CD4-positive, alpha-beta memory T cell (primary cell): ENCODE data around the gene SNED1. TPM values are rescaled to one million over a fixed set of nuclear protein-coding genes. Genes with fewer than 3 reads are reported as not detected.
A peak's percentile ranks its signal among the peaks of the same experiment; 100 is the strongest.

Source experiments
- CTCF ChIA-PET: fragments of 350-600 bp; sonication (Branson Sonifier 250); formaldehyde crosslinking; loops from one replicate; lab custom pipeline; 2021; ENCODE audit warnings: inconsistent platforms; ENCODE audit not compliant: partially characterized antibody; lab: Charles Lee
- POLR2A ChIA-PET: fragments of 350-600 bp; sonication (Branson Sonifier 250); formaldehyde crosslinking; loops from one replicate; lab custom pipeline; 2021; ENCODE audit not compliant: partially characterized antibody; lab: Charles Lee
- DNase-seq, 5 donors: peaks; one replicate each; pipeline versions ENCODE4 v3.0.0 to v3.0.0-alpha.2; 2020 to 2022; ENCODE audit warnings: mixed read lengths in 1 of 5
- H3K27ac ChIP-seq: one replicate; pipeline ENCODE4 v1.7.0; 2013; ENCODE audit warnings: low read depth, low read length
- H3K27me3 ChIP-seq: 2 replicates; pipeline ENCODE4 v1.7.0; 2013; ENCODE audit warnings: mild to moderate bottlenecking, low read length, moderate library complexity; ENCODE audit not compliant: insufficient read depth
- H3K36me3 ChIP-seq: 2 replicates; pipeline ENCODE4 v1.7.0; 2013; ENCODE audit warnings: mild to moderate bottlenecking, low read length, moderate library complexity; ENCODE audit not compliant: insufficient read depth
- H3K4me1 ChIP-seq: 2 replicates; pipeline ENCODE4 v1.7.0; 2013; ENCODE audit warnings: mild to moderate bottlenecking, low read length, moderate library complexity; ENCODE audit not compliant: insufficient read depth
- H3K4me3 ChIP-seq, 2 donors: one replicate each; pipeline ENCODE4 v1.7.0; 2013; ENCODE audit warnings: low read length in 2 of 2, mild to moderate bottlenecking in 1 of 2
- H3K9me3 ChIP-seq, 2 donors: one replicate each; pipeline ENCODE4 v1.7.0; 2013; ENCODE audit warnings: low read length in 2 of 2, control low read depth in 1 of 2; ENCODE audit not compliant: control insufficient read depth in 1 of 2
- H3K27ac Mint-ChIP-seq, 7 donors: one replicate each; pipeline ENCODE4 v1.8.0; 2020 to 2021; ENCODE audit warnings: mixed read lengths in 7 of 7, mild to moderate bottlenecking in 6 of 7, inconsistent platforms in 3 of 7, moderate library complexity in 3 of 7
- H3K27me3 Mint-ChIP-seq, 2 donors: one replicate each; pipeline ENCODE4 v1.8.0; 2020 to 2021; ENCODE audit warnings: mixed read lengths in 2 of 2
- H3K36me3 Mint-ChIP-seq, 2 donors: one replicate each; pipeline ENCODE4 v1.8.0; 2020 to 2021; ENCODE audit warnings: mixed read lengths in 2 of 2, inconsistent platforms in 1 of 2, mild to moderate bottlenecking in 1 of 2
- H3K4me1 Mint-ChIP-seq, 4 donors: one replicate each; pipeline ENCODE4 v1.8.0; 2020 to 2021; ENCODE audit warnings: mixed read lengths in 4 of 4, mild to moderate bottlenecking in 1 of 4
- H3K4me3 Mint-ChIP-seq, 8 donors: one replicate each; pipeline ENCODE4 v1.8.0; 2020 to 2021; ENCODE audit warnings: mixed read lengths in 8 of 8, mild to moderate bottlenecking in 7 of 8, moderate library complexity in 6 of 8, inconsistent platforms in 3 of 8
- H3K9me3 Mint-ChIP-seq, 8 donors: one replicate each; pipeline ENCODE4 v1.8.0; 2020 to 2021; ENCODE audit warnings: mixed read lengths in 8 of 8, mild to moderate bottlenecking in 5 of 8, inconsistent platforms in 3 of 8, moderate library complexity in 1 of 8
- intact Hi-C: fragments of 100-400 bp; cut with micrococcal nuclease; formaldehyde crosslinking; loops from one replicate; pipeline ENCODE4 v1.15.1; 2023
- polyA plus RNA-seq, 2 donors: library from polyadenylated mRNA; unstranded; fragments of 300-500 nt; fragmentation: Illumina TruSeq; gene quantifications; one replicate each; pipeline ENCODE4 v1.2.3, GENCODE V29; 2021
- total RNA-seq, 2 experiments: library from RNA; stranded (reverse); gene quantifications; one replicate each; pipeline ENCODE4 v1.2.3, GENCODE V29; 2021

The SNED1 gene
- 10 to 100 TPM; 85.2 to 90.1 TPM for total RNA-seq
- 1 to 10 TPM; 1.6 to 3.2 TPM for polyA plus RNA-seq

DNA sequence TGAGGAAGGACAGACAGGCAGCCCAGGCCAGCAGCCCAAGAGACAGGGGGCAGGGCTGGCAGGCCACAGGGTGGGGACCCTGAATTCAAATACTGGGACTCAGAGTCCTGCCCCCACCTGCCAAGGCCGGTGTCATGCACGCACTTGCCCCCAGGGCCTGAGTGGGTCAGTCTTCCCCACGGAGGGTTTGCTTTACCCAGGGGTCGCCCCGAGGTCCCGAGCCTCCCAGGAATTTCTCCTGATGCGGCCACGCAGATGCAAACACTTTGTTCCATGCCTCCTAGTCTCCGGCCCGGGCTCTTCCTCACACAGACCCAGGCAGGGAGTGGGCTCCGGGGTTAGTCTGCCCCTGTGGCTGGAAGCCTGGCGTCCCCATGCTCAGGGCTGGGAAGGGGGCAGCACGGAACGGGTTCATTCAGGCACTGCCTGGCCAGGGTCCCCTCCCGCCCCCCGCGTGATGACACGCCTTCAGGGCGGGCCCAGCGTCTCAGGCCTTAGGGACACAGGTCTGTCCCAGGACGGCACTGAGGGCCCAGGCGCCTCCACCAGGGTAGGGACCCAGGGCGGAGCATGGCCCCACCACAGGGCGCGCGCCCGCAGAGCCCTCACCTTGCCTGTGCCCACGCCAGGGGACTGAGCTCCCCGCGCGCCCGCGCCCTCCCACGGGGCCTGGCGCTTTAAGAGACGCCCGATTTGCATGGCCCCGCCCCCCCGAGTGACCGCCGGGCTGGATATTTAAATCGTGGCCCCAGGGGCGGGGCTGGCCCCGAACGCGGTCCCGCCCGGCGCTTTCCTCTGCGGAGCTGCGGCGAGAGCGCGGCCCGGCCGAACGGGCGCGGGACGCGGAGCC, at the start of gene SNED1:
Gene SNED1, plus strand, starts transcription at position 763 of the 850 bp plus-strand sequence. CDS start 220 bp downstream, outside the sequence.
- ChIA-PET POLR2A (interaction anchor here (0.7 kb wide), 1 partner anchor 40 kb away, joined by 3 read pairs; no protein-coding TSS in a partner anchor), CTCF (no interaction called here)
- peaks cover 0 to 2% (median 0%) of the 10 kb centered on the region in 8 donors for H3K9me3 Mint-ChIP-seq
- peak within 1 kb of the TSS in 3 of 7 donors; percentile 55 to 93 (median 80) for H3K27ac Mint-ChIP-seq
- H3K27ac ChIP-seq, result no peak within 1 kb of the TSS
- no peak within 1 kb of the TSS for H3K4me3 ChIP-seq
- H3K9me3 ChIP-seq, result no peaks in the 10 kb centered on the region
- H3K4me1 Mint-ChIP-seq, result peaks cover 3 to 20% (median 5%) of the 10 kb centered on the region in 4 donors
- H3K4me1 ChIP-seq, result no peaks in the 10 kb centered on the region
- peaks cover 7% of the 10 kb centered on the region for H3K27me3 ChIP-seq
- peaks cover 14 to 16% of the 10 kb centered on the region in 2 donors for H3K27me3 Mint-ChIP-seq
- peak within 1 kb of the TSS in 7 of 8 donors; percentile 55 to 85 (median 71) for H3K4me3 Mint-ChIP-seq
- DNase-seq, result peak; percentile 12 to 56 (median 40)
- no peaks in the 10 kb centered on the region for H3K36me3 ChIP-seq
- H3K36me3 Mint-ChIP-seq, result peaks cover 0 to 3% of the 10 kb centered on the region in 2 donors
- intact Hi-C loops, result no loop called here

DNA sequence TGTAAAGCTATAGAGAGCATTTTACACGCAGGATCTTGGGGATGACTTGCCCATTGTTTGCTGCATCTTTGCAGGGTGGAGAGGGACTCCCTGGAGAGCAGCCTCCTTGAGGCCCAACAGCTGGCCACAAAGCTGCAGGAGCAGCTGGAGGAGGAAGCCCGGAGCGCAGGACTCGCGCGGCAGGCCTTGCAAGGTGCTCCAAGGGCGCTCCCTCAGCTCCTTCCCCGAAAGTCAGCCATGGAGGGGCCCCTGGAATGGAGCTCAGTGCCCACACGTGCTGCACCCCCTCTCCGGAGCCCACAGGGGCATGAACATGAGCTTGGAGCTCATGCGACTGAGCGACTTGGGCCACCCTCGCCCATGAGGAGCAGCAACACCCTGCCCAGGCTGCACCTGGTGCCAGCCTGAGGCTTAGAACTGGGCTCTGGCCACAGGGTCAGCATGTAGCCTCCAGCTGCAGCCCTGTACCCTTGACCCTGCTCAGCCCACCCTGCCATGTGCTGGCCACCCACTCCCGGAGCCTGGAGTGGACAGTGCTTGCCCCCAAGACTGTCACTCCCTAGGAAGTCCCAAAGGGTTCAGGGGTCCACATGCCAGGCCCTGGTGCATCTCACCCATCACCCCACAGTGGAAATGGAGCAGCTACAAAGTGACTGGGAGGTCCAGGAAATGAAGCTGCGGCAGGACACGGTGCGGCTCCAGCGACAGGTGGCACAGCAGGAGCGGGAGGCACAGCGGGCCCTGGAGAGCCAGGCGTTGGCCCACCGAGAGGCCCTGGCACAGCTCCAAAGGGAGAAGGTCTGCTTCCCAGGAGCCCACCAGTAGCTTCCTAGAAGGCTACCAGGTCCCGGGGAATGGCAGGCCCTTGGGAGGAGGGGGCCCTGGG, 49.3 kb upstream of the SNED1 start:
- DNase-seq, result no peak
- Histone ChIP-seq H3K4me3 (no peak overlapping the region), H3K4me1 (no peaks in the 10 kb centered on the region), H3K36me3 (no peaks in the 10 kb centered on the region), H3K27ac (no peak overlapping the region), H3K9me3 (no peaks in the 10 kb centered on the region), H3K27me3 (no peaks in the 10 kb centered on the region)
- Mint-ChIP-seq H3K4me3 (no peak overlapping the region), H3K27ac (no peak overlapping the region), H3K27me3 (peaks cover 4 to 8% of the 10 kb centered on the region in 2 donors), H3K4me1 (no peaks in the 10 kb centered on the region), H3K36me3 (no peaks in the 10 kb centered on the region), H3K9me3 (no peaks in the 10 kb centered on the region)
- ChIA-PET POLR2A (no interaction called here), CTCF (no interaction called here)
- intact Hi-C loops, result no loop called here

DNA sequence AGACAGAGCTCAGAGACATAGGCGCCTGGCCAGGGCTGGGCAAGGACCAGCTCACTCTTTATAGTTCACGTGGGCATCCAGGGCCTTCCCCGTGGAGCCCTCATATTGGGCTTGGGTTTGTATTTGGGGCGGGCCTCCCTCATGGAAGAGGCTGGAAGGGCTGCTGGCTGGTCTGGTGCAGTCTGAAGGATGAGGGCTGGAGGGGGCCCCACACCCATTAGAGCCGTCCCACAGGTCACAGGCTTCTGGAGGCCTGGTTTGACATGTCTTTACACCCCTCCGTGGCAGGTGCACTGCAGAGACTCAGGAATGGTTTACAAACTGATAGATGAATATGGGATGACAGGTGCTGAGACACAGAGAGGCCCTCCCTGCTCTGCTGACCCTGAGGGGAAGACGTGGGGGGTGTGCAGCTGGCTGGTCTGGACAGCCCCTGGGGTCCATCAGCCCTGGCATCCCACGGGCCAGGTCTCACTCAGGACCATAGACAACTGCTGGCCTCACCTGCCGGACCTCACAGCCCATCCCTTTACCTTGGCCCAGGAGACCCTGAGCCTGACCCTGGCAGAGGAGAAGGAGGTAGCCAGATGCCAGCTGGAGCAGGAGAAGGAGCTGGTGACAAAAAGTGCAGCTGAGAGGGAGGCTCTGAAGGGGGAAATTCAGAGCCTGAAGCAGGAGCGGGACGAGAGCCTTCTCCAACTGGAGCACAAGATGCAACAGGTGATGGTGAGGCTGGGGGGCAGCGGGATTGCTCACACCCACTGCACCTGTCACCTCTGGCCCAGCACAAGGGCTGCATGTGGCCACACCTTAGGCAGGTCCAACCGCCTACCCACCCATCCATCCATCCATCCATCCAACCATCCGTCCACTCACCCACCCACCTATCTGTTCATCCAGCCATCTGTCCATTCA, 48.4 kb upstream of the SNED1 start:
- Mint-ChIP-seq H3K27ac (no peak overlapping the region), H3K4me3 (no peak overlapping the region), H3K4me1 (no peaks in the 10 kb centered on the region), H3K36me3 (no peaks in the 10 kb centered on the region), H3K27me3 (peaks cover 4 to 13% of the 10 kb centered on the region in 2 donors), H3K9me3 (no peaks in the 10 kb centered on the region)
- intact Hi-C loops, result no loop called here
- H3K4me1 ChIP-seq, result no peaks in the 10 kb centered on the region
- POLR2A ChIA-PET, result no interaction called here
- H3K4me3 ChIP-seq, result no peak overlapping the region
- no peaks in the 10 kb centered on the region for H3K36me3 ChIP-seq
- CTCF ChIA-PET, result no interaction called here
- no peak for DNase-seq
- no peak overlapping the region for H3K27ac ChIP-seq
- no peaks in the 10 kb centered on the region for H3K27me3 ChIP-seq
- H3K9me3 ChIP-seq, result no peaks in the 10 kb centered on the region

DNA sequence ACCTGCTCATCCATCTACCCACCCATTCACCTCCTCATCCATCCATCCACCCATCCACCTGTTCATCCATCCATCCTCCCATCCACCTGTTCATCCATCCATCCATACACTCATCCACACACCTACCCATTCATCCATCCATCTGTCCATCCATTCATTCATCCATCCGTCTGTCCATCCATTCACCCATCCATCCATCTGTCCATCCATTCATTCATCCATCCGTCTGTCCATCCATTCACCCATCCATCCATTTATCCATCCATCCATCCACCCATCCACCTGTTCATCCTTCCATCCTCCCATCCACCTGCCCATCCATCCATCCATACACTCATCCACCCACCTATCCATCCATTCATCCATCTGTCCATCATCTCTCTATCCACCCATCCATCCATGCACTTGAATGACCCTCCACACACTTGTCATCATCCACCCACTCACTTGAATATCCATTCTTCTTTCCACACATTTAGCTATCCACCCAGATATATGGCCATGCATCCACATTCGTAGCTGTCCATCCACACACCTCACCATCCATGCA, 47.3 kb upstream of the SNED1 start:
- no peak for DNase-seq
- CTCF ChIA-PET, result interaction anchor here (0.7 kb wide), 1 partner anchor 37 kb away, joined by 3 read pairs; no protein-coding TSS in a partner anchor
- Mint-ChIP-seq H3K9me3 (no peaks in the 10 kb centered on the region), H3K27me3 (peaks cover 5 to 9% of the 10 kb centered on the region in 2 donors), H3K4me1 (no peaks in the 10 kb centered on the region), H3K4me3 (no peak overlapping the region), H3K27ac (no peak overlapping the region), H3K36me3 (no peaks in the 10 kb centered on the region)
- H3K36me3 ChIP-seq, result no peaks in the 10 kb centered on the region
- POLR2A ChIA-PET, result no interaction called here
- no peak overlapping the region for H3K4me3 ChIP-seq
- no peaks in the 10 kb centered on the region for H3K4me1 ChIP-seq
- intact Hi-C loops, result no loop called here
- no peaks in the 10 kb centered on the region for H3K9me3 ChIP-seq
- no peak overlapping the region for H3K27ac ChIP-seq
- H3K27me3 ChIP-seq, result no peaks in the 10 kb centered on the region

DNA sequence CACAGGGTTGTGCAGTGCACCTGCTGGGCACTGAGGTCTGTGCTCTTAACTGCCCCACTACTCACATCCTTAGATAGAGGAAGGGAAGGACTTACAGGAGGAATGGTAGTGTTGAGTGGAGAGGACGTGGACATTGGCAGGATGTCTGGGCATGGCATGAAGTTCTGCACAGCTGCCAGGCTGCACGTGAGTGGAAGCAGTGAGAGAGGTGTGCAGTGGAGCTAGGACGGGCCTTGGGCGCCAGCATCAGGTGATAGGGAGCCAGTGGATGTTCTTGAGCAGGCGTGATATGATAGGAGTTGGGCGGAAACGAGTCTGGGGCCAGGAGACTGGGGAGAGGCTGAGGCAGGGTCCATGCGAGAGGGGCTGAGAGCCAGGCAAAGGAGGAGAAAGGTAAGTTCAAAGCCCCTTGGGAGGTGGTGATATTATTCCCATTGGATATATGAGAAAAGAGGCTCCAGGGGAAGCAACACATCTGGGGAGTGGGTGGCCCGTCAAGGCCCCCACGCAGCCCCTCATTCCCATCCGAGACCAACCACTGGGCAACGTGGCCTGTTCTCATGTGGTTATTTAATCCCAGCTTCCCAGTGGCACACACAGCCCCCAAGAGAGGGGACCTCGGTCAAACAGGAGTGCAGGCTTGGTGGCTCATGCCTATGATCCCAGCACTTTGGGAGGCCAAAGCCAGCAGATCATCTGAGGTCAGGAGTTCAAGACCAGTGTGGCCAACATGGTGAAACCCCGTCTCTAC, 45.7 kb upstream of the SNED1 start:
- Mint-ChIP-seq H3K9me3 (no peaks in the 10 kb centered on the region), H3K27ac (no peak overlapping the region), H3K36me3 (no peaks in the 10 kb centered on the region), H3K27me3 (peaks cover 4 to 10% of the 10 kb centered on the region in 2 donors), H3K4me3 (no peak overlapping the region), H3K4me1 (no peaks in the 10 kb centered on the region)
- H3K4me1 ChIP-seq, result no peaks in the 10 kb centered on the region
- H3K27me3 ChIP-seq, result no peaks in the 10 kb centered on the region
- H3K27ac ChIP-seq, result no peak overlapping the region
- H3K36me3 ChIP-seq, result no peaks in the 10 kb centered on the region
- intact Hi-C loops, result no loop called here
- ChIA-PET POLR2A (no interaction called here), CTCF (no interaction called here)
- H3K9me3 ChIP-seq, result no peaks in the 10 kb centered on the region
- no peak overlapping the region for H3K4me3 ChIP-seq
- no peak for DNase-seq
